ENCODE results near the gene CEP250.
"Not testable (repeated sequence)": the region's sequence is repeated elsewhere in the genome, so short reads cannot be mapped to it uniquely, and the experiment has no call there.

DNA sequence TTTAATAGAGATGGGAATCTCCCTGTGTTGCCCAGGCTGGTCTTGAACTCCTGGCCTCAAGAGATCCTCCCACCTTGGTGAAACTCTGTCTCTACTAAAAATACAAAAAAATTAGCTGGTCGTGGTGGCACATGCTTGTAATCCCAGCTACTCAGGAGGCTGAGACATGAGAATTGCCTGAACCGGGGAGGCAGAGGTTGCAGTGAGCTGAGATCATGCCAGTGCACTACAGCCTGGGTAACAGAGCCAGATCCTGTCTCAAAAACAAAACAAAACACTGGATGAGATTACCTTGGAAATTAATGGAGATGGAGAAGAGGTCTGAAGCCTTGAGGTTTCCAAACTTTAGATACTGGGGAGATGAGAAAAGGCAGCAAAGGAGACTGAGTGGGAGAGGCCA is 2.1 kb downstream of the CEP250 start:
- not testable (repeated sequence) for TF ChIP-seq POLR2A (IDR thresholded peaks at IDR 0.05; ENCODE audit: low read depth, low read length); RAD21 (IDR thresholded peaks at IDR 0.05; ENCODE audit: low read length); RCOR1 (IDR thresholded peaks at IDR 0.05; ENCODE audit: insufficient replicate concordance, low read length); RFX5 (IDR thresholded peaks at IDR 0.05; ENCODE audit: low read depth, low read length); CEBPB (IDR thresholded peaks at IDR 0.05; ENCODE audit: low read depth, low read length); MXI1 (IDR thresholded peaks at IDR 0.05; ENCODE audit: borderline replicate concordance, low read depth, low read length); NFE2L2 (IDR thresholded peaks at IDR 0.05; ENCODE audit: low read depth, low read length)
- TF ChIP-seq, protein P1, sequence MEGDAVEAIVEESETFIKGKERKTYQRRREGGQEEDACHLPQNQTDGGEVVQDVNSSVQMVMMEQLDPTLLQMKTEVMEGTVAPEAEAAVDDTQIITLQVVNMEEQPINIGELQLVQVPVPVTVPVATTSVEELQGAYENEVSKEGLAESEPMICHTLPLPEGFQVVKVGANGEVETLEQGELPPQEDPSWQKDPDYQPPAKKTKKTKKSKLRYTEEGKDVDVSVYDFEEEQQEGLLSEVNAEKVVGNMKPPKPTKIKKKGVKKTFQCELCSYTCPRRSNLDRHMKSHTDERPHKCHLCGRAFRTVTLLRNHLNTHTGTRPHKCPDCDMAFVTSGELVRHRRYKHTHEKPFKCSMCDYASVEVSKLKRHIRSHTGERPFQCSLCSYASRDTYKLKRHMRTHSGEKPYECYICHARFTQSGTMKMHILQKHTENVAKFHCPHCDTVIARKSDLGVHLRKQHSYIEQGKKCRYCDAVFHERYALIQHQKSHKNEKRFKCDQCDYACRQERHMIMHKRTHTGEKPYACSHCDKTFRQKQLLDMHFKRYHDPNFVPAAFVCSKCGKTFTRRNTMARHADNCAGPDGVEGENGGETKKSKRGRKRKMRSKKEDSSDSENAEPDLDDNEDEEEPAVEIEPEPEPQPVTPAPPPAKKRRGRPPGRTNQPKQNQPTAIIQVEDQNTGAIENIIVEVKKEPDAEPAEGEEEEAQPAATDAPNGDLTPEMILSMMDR (conservative IDR thresholded peaks at IDR 0.05; ENCODE audit: low read depth, low read length): not testable (repeated sequence)
- TF ChIP-seq, protein P2, sequence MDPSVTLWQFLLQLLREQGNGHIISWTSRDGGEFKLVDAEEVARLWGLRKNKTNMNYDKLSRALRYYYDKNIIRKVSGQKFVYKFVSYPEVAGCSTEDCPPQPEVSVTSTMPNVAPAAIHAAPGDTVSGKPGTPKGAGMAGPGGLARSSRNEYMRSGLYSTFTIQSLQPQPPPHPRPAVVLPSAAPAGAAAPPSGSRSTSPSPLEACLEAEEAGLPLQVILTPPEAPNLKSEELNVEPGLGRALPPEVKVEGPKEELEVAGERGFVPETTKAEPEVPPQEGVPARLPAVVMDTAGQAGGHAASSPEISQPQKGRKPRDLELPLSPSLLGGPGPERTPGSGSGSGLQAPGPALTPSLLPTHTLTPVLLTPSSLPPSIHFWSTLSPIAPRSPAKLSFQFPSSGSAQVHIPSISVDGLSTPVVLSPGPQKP (IDR thresholded peaks at IDR 0.05; ENCODE audit: borderline replicate concordance, low read depth, low read length): not testable (repeated sequence)
